CD4-positive, alpha-beta T cell treated with Interleukin-15 for 4 hours (primary cell): ENCODE results near the gene C5.

Experiments
- DNase-seq: peaks from one replicate; pipeline ENCODE4 v3.0.0-alpha.2; 2020; ENCODE audit warnings: low spot score

C5 gene

GRCh38 chr9:120924698-120925534 is 125.2 kb downstream of the C5 start:
- DNase-seq: peak; percentile 57

- no peak for DNase-seq
These were observed 126.3 kb downstream of the C5 start for GRCh38 chr9:120923620-120924328.

- no peak for DNase-seq
These were observed 127.5 kb downstream of the C5 start for GRCh38 chr9:120922404-120923195.

GRCh38 chr9:120921661-120922181 is 128.4 kb downstream of the C5 start:
- no peak for DNase-seq

GRCh38 chr9:120920806-120921178 is 129.3 kb downstream of the C5 start:
- DNase-seq: no peak

- no peak for DNase-seq
These were observed 130.0 kb downstream of the C5 start for GRCh38 chr9:120919843-120920805.

GRCh38 chr9:120918931-120919842 is 130.9 kb downstream of the C5 start:
- DNase-seq: no peak

GRCh38 chr9:120917929-120918762 is 131.9 kb downstream of the C5 start:
- DNase-seq: no peak

- DNase-seq: no peak
These were observed 132.8 kb downstream of the C5 start for GRCh38 chr9:120916991-120917880.

- DNase-seq: no peak
These were observed 133.5 kb downstream of the C5 start for GRCh38 chr9:120916588-120916987.

GRCh38 chr9:120915854-120916470 is 134.1 kb downstream of the C5 start:
- DNase-seq: no peak

GRCh38 chr9:120914953-120915352 is 135.1 kb downstream of the C5 start:
- DNase-seq: no peak

GRCh38 chr9:120914396-120914795 is 135.7 kb downstream of the C5 start:
- DNase-seq: no peak

- DNase-seq: no peak
These were observed 136.3 kb downstream of the C5 start for GRCh38 chr9:120913647-120914264.

- DNase-seq: no peak
These were observed 137.0 kb downstream of the C5 start for GRCh38 chr9:120912958-120913646.

GRCh38 chr9:120911295-120911837 is 138.7 kb downstream of the C5 start:
- DNase-seq: no peak
